Measurements from ENCODE around the gene TPRG1.

GRCh38 chr3:189304465-189305351, 132.9 kb downstream of the TPRG1 start:
- no peak for TF ChIP-seq CTCF (IDR thresholded peaks at IDR 0.05; ENCODE audit: extremely low read depth in 1 of 2, insufficient read depth in 1 of 2, low read depth in 1 of 2, low read length in 2 of 2)
- TF ChIP-seq MAX (IDR thresholded peaks at IDR 0.05; ENCODE audit: insufficient read depth, insufficient read length), result no peak
- TF ChIP-seq POLR2AphosphoS5 (IDR thresholded peaks at IDR 0.05; ENCODE audit: insufficient read depth, low read depth, low read length), result no peak
- TF ChIP-seq POLR2A (IDR thresholded peaks at IDR 0.05; ENCODE audit: low read depth, low read length), result no peak
- TF ChIP-seq EZH2 (IDR thresholded peaks at IDR 0.05; ENCODE audit: borderline replicate concordance, low read depth, low read length, severe bottlenecking), result no peak
- TF ChIP-seq MYC (IDR thresholded peaks at IDR 0.05; ENCODE audit: low read depth, low read length), result no peak

All from endothelial cell of umbilical vein (primary cell).